IPS-18a (cell line): ENCODE results near the gene ATP6V0E2.

Source experiments
- H3K27ac ChIP-seq: one replicate; pipeline ENCODE4 v1.5.1; 2013; ENCODE audit warnings: low read length
- H3K27me3 ChIP-seq: one replicate; pipeline ENCODE4 v1.6.1; 2013; ENCODE audit warnings: mild to moderate bottlenecking, low read length; ENCODE audit not compliant: control insufficient read depth, insufficient read depth
- H3K36me3 ChIP-seq: one replicate; pipeline ENCODE4 v1.6.1; 2013; ENCODE audit warnings: low read depth, low read length; ENCODE audit not compliant: control insufficient read depth
- H3K4me1 ChIP-seq: one replicate; pipeline ENCODE4 v1.6.1; 2013; ENCODE audit warnings: low read depth, low read length; ENCODE audit not compliant: control insufficient read depth
- H3K4me3 ChIP-seq: one replicate; pipeline ENCODE4 v1.5.1; 2013; ENCODE audit warnings: low read length
- H3K9ac ChIP-seq: one replicate; pipeline ENCODE4 v1.6.1; 2013; ENCODE audit warnings: mild to moderate bottlenecking, low read length, moderate library complexity
- H3K9me3 ChIP-seq: one replicate; pipeline ENCODE4 v1.6.1; 2013; ENCODE audit warnings: low read depth, low read length; ENCODE audit not compliant: control insufficient read depth

The ATP6V0E2 gene

DNA sequence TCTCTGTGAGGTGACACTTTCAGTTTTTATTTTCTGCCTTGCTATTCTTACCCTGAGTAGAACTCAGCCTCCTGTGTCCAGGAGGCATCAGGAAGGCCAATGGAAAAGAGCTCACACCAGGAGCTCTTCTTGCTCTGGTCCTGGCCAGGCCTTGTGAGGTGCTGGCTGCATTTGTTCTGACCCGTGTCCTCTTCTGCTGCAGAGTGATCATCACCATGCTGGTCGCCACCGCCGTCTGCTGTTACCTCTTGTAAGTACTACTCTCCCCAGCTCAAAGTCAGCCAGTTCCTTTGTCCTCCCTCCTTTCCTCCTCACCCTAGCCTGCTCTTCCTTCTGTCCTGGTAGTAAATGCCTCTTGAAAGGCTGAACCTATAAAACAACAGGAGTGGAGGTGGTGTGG lies 1.6 kb downstream of the ATP6V0E2 start:
- Histone ChIP-seq H3K9me3 (no peaks in the 10 kb centered on the region), H3K27me3 (peaks cover 30% of the 10 kb centered on the region), H3K4me1 (peaks cover 8% of the 10 kb centered on the region), H3K9ac (no peak overlapping the region), H3K4me3 (no peak overlapping the region), H3K36me3 (no peaks in the 10 kb centered on the region), H3K27ac (no peak overlapping the region)

DNA sequence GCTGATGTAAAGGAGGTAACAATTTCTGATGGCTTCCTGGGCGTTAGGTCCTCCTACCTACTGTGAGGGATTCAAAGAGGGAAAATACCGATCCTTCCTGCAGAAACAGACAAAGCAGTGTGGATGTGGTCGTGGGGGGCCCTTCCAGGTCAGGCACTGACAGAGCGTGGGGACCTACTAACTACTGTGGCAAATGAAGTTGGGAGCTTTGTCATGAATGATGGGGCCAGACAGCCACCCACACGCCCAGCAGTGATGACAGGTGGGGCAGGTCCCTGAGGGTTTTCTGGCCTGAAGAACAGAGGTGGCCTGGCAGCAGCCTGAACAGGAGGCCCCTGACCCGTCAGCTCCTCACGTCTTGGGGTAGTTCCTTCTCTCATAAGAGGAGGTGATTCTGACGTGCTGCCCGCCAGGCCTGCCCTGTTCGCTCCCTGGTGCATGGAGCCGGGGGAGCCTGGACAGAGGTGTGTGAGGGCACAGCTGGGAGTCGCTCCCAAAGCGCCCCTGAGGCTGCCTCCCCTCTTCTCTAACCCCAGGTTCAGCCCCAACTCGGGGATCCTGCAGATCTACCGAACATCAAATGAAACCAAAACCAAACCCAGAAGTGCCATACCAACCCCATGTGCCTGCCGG lies 4.2 kb downstream of the ATP6V0E2 start:
- peaks cover 6% of the 10 kb centered on the region for H3K4me1 ChIP-seq
- H3K36me3 ChIP-seq, result no peaks in the 10 kb centered on the region
- no peak overlapping the region for H3K9ac ChIP-seq
- H3K27ac ChIP-seq, result no peak overlapping the region
- no peaks in the 10 kb centered on the region for H3K9me3 ChIP-seq
- H3K27me3 ChIP-seq, result peaks cover 19% of the 10 kb centered on the region
- H3K4me3 ChIP-seq, result no peak overlapping the region

DNA sequence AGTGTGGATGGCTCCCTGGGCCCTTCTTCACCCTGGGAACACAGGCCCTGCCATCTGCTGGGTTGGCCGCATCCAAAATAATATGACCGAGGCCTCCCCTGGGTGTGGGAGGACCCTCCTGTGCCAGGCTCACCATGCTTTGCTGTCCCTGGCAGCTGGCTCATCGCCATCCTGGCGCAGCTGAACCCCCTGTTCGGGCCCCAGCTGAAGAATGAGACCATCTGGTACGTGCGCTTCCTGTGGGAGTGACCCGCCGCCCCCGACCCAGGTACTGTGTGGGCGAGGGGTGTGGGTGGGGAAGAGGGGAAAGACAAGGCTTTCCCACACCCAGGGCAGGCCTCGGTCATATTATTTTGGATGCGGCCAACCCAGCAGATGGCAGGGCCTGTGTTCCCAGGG lies 4.8 kb downstream of the ATP6V0E2 start:
- H3K27me3 ChIP-seq, result peaks cover 18% of the 10 kb centered on the region
- H3K36me3 ChIP-seq, result no peaks in the 10 kb centered on the region

DNA sequence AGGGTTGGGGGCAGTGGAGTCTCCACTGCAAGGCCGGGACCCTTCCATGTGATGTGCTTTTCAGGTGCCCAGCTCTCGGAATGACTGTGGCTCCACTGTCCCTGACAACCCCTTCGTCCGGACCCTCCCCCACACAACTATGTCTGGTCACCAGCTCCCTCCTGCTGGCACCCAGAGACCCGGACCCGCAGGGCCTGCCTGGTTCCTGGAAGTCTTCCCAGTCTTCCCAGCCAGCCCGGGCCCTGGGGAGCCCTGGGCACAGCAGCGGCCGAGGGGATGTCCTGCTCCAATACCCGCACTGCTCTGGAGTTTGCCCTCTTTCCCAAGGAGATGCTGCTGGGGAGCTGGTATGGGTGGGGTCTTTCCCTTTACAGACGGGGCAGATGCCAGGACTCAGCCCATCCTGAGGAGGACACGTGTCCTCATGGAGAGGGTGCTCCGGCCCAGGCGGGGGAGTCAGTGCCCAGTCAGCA lies 5.5 kb downstream of the ATP6V0E2 start:
- Histone ChIP-seq H3K27me3 (peaks cover 18% of the 10 kb centered on the region), H3K36me3 (no peaks in the 10 kb centered on the region), H3K4me1 (peaks cover 4% of the 10 kb centered on the region), H3K9me3 (no peaks in the 10 kb centered on the region), H3K9ac (no peak overlapping the region), H3K27ac (no peak overlapping the region), H3K4me3 (no peak overlapping the region)

More for the DNA sequence above, 4.8 kb downstream of the ATP6V0E2 start:
- H3K9me3 ChIP-seq, result no peaks in the 10 kb centered on the region
- no peak overlapping the region for H3K27ac ChIP-seq
- H3K4me3 ChIP-seq, result no peak overlapping the region
- no peak overlapping the region for H3K9ac ChIP-seq
- H3K4me1 ChIP-seq, result peaks cover 5% of the 10 kb centered on the region

DNA sequence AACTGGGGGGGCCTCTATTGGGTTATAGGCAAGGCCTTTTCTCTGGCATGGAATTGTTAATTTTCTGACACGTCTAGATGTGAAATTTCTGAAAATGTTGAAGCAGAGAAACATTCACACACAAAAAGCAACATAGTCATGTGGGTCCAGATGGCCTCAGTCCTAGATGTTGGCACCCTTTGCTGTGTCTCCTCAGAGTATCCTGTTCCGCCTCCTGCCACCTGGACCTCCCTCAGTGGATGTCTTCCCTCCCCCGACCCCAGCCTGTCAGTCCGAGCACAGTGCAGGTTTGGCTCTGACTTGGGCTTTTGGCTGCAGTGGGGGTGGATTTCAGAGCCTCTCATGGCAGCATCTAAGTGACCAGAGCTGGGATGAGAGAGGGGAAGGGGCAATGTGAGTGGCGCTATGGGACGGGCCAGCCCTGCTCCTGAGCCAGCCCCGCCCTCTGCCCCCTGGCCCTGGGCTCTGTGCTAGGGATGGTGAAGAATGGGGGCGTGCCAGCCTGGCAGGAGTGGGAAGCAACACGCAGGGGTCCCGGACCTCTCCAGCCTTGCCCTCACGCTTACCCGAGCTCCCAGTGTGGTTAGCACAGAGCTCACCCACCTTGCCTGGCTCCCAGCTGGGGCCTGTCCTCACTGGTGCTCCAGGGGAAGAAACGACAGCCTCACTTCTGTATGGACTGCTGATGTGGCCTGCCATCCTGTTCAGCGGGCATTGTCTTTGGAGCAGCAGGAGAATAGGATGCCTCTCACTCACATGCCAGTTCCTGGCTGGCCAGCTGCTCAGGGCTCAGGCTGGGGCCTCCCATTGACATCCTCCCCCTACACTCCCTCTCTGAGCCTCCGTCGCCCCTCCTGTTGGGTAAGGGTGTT lies 6.2 kb downstream of the ATP6V0E2 start:
- Histone ChIP-seq H3K27me3 (peaks cover 11% of the 10 kb centered on the region), H3K27ac (no peak overlapping the region), H3K9me3 (no peaks in the 10 kb centered on the region), H3K36me3 (no peaks in the 10 kb centered on the region), H3K9ac (no peak overlapping the region), H3K4me3 (no peak overlapping the region), H3K4me1 (peaks cover 2% of the 10 kb centered on the region)

DNA sequence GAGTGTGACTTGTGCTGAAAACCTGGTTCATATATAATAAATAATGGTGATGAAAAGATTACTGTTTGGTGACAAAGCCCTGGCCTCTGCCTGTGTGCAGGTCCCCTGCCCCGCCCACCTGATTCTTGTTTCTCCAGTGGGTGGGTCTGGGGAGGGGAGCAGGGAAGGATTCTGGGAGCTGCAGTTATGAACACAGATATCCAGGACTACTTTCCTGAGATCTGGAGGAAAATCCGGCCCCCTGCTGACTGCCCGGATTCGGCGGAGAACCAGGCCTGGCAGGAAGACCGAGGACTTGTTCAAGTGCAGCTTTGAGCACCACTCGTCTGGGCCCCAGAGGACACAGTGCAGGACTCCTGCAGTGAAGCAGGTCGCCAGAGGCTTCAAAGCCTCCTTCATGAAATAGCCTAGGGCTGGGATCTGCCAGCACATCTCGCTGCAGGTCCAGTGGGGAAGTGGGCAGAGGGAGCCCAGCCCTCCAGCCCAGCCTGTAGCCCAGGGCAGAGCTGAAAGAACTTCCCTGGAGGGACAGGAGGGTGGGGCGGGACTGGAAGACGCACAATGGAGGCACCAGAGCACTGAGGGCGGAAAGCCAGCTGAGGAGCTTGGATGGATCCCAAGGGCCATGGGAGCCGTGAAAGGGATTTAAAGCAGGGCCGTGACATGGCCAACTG lies 7.0 kb downstream of the ATP6V0E2 start:
- Histone ChIP-seq H3K36me3 (no peaks in the 10 kb centered on the region), H3K9ac (no peak overlapping the region), H3K4me3 (no peak overlapping the region), H3K4me1 (peaks cover 10% of the 10 kb centered on the region), H3K27me3 (peaks cover 4% of the 10 kb centered on the region), H3K9me3 (no peaks in the 10 kb centered on the region), H3K27ac (no peak overlapping the region)

DNA sequence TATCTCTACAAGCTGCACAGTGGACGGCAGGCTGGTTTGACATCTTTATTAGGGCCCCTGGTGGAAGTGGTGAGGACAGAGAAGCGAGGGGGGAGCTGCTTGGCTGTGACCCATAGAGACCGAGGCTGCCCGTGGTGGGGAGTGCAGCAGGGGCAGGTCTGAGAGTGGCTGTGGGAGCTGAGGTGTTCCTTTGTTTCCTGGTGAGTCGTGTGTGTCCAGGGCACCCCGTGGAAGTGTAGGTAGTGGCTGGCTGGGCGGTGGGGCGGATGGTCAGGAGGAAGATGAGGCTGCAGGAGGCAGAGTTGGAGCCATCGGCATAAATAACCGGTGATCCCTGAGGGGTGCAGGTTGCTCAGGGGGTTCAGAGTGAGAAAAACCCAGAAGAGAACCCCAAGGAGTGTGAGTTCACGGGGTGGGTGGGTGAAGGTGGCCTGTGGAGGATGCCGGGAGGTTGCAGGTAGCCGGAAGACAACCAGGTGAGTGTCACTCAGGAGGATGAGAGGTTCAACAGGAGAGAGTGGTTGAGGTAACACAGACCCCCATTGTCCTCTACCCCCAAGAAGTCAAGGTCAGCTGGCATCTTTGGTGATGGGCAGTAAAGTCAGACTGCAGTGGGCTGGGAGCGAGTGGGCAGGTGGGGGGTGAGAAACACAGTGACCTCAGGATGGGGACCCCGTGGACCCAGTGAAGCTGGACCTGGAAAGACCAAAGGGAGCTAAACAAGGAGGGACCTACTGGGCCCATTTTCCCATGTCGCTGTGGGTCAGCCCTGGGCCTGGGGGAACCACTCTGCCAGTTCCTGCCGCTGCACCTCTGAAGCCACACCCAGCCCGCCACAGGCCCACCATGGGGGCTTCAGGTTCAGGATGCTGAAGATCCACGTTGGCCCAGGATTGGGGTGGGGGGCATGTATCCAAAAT lies 7.8 kb downstream of the ATP6V0E2 start:
- no peak overlapping the region for H3K27ac ChIP-seq
- no peak overlapping the region for H3K4me3 ChIP-seq
- H3K9me3 ChIP-seq, result no peaks in the 10 kb centered on the region
- H3K9ac ChIP-seq, result no peak overlapping the region
- H3K36me3 ChIP-seq, result no peaks in the 10 kb centered on the region
- peaks cover 11% of the 10 kb centered on the region for H3K4me1 ChIP-seq
- H3K27me3 ChIP-seq, result peaks cover 4% of the 10 kb centered on the region

DNA sequence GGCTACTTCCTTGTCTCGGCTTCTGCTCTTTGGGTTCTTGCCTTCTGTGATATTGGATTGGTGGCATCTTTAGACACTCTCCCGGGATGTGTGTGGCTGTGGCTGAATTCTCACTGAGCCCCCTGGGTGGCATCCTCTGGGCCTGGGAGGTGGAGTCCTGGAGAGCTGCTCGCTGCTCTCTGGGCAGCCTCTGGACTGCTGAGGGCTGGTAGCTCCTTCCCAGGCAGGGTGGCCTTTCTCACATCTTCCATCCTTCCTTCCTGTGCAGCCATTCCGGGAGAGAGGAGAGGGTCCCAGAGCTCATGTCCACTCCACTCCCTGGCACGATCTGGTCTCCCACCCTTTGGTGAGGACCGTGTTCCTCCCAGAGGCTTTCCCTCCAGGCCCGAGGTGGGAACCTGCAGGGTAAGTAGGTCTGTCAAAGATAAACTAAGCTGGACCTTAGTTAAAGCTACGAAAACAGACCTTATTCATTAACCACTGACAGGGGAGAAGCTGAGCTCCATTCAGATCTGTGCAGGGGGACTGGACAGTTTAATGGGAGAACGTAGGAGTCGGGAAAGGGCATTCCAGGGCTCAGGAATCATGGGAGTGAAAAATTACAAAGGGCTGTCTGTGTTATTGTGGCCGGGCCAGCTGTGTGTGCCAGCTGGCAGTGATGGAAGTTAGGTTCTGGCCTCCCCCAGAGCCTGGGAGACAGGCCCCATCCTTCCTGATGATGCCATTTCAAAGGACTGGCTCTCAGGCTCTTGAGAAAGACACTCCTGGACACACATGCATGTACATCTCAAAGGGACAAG lies 8.7 kb downstream of the ATP6V0E2 start:
- Histone ChIP-seq H3K4me1 (peaks cover 11% of the 10 kb centered on the region), H3K27me3 (peaks cover 4% of the 10 kb centered on the region), H3K27ac (no peak overlapping the region), H3K36me3 (no peaks in the 10 kb centered on the region), H3K9me3 (no peaks in the 10 kb centered on the region), H3K9ac (no peak overlapping the region), H3K4me3 (no peak overlapping the region)

DNA sequence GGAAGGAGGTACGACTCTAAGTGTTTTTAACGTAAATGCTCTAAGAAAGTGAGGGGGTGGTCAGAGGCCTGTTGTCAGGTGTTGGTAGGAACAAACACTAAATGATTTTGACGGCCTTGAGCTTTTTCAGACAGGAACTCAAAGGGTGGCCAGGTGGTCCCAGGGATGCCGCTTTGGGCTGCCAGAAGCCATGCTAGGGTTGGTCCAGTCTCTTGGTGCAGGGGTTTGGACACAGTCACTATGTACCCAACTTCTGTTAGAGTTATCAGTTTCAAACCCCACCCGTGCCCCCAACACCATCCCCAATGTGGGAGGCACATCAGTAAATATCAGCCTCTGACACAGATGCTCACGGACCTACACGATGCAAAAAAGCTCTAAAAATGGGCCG lies 9.3 kb downstream of the ATP6V0E2 start:
- H3K27ac ChIP-seq, result no peak overlapping the region
- H3K36me3 ChIP-seq, result no peaks in the 10 kb centered on the region
- H3K4me3 ChIP-seq, result no peak overlapping the region
- no peaks in the 10 kb centered on the region for H3K9me3 ChIP-seq
- H3K27me3 ChIP-seq, result peaks cover 4% of the 10 kb centered on the region
- H3K9ac ChIP-seq, result no peak overlapping the region
- H3K4me1 ChIP-seq, result peaks cover 11% of the 10 kb centered on the region

DNA sequence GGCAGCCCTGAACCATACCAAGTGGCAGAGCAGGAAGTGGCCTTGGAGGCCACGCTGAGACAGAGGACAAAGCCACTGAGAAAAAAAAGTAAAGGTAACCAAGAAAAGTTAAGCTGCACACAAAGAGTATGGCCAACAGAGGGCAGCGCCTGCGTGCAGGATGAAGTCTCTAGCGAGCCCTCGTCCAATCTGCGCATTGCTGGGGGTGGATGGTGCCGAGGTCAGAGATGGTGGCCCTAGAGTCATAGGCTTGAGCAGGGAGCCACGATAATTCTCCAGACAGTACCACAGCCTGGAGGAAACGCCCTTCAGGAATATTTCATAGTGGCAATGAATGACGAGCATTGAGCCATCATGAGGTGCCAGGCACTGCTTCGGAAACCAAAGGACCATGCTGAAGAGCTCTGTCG lies 9.7 kb downstream of the ATP6V0E2 start:
- no peak overlapping the region for H3K4me3 ChIP-seq
- no peak overlapping the region for H3K27ac ChIP-seq
- no peaks in the 10 kb centered on the region for H3K36me3 ChIP-seq
- H3K27me3 ChIP-seq, result peaks cover 4% of the 10 kb centered on the region
- peaks cover 11% of the 10 kb centered on the region for H3K4me1 ChIP-seq
- no peaks in the 10 kb centered on the region for H3K9me3 ChIP-seq
- no peak overlapping the region for H3K9ac ChIP-seq
